Calu3 (cell line): ENCODE results near the gene NFKBIA. TPM values are rescaled to one million over a fixed set of nuclear protein-coding genes. Genes with fewer than 3 reads are reported as not detected.
"Not testable (repeated sequence)": the region's sequence is repeated elsewhere in the genome, so short reads cannot be mapped to it uniquely, and the experiment has no call there.

Experiments
- BruUV-seq: library from RNA; stranded (reverse); fragments of 400-500 nt; replicated peaks from 2 replicates; lab custom pipeline; 2021; lab: Mats Ljungman, UMichigan
- CTCF ChIA-PET: fragments of 300-600 bp; sonication (Branson Sonifier 250); formaldehyde crosslinking; loops from one replicate; lab custom pipeline; 2022; ENCODE audit warnings: antibody characterized with exemption; lab: Charles Lee
- DNase-seq: peaks from one replicate; pipeline ENCODE4 v3.0.0; 2022
- H3K27ac Mint-ChIP-seq: one replicate; pipeline ENCODE4 v1.8.0; 2022; ENCODE audit warnings: mixed read lengths; ENCODE audit not compliant: unreplicated experiment
- H3K27me3 Mint-ChIP-seq: one replicate; pipeline ENCODE4 v1.8.0; 2022; ENCODE audit warnings: mixed read lengths; ENCODE audit not compliant: unreplicated experiment
- H3K36me3 Mint-ChIP-seq: one replicate; pipeline ENCODE4 v1.8.0; 2022; ENCODE audit warnings: mild to moderate bottlenecking, moderate library complexity, mixed read lengths; ENCODE audit not compliant: insufficient read depth, unreplicated experiment
- H3K4me1 Mint-ChIP-seq: one replicate; pipeline ENCODE4 v1.8.0; 2022; ENCODE audit warnings: mild to moderate bottlenecking, low read depth, mixed read lengths; ENCODE audit not compliant: unreplicated experiment
- H3K4me3 Mint-ChIP-seq: one replicate; pipeline ENCODE4 v1.8.0; 2022; ENCODE audit warnings: mild to moderate bottlenecking, low read depth, moderate library complexity, mixed read lengths; ENCODE audit not compliant: unreplicated experiment
- H3K9me3 Mint-ChIP-seq: one replicate; pipeline ENCODE4 v1.8.0; 2022; ENCODE audit warnings: low read depth, mixed read lengths; ENCODE audit not compliant: unreplicated experiment
- intact Hi-C: fragments of 100-400 bp; cut with micrococcal nuclease; formaldehyde crosslinking; loops from one replicate; pipeline ENCODE4 v1.10.0; 2022; ENCODE audit not compliant: unreplicated experiment
- total RNA-seq: library from RNA; stranded (reverse); gene quantifications from 2 replicates; pipeline ENCODE4 v1.2.3, GENCODE V29; 2022
- TF ChIP-seq, protein P1 (sequence below): fragments of 200-600 bp; IDR thresholded peaks from one replicate; pipeline ENCODE4 v1.8.0; 2022; ENCODE audit warnings: antibody characterized with exemption; ENCODE audit not compliant: unreplicated experiment

The NFKBIA gene
- total RNA-seq, 1 experiment from 2014 or later = 111 TPM

DNA sequence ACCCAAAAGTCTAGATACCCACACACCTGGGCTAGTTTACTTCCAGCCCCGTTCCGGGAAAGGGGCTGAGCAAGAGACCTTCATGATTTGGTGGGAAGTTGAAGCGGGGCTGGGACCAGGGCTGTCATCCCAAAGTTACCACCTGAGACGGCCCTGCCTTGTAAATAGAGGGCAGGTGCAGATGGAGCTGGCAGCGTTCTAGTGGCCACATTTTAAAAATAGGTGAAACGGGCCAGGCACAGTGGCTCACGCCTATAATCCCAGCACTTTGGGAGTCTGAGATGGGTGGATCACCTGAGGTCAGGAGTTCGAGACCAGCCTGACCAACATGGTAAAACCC lies 43.4 kb downstream of the NFKBIA start:
- Mint-ChIP-seq H3K27me3 (no peaks in the 10 kb centered on the region), H3K4me1 (peaks cover 30% of the 10 kb centered on the region), H3K27ac (no peak overlapping the region), H3K4me3 (no peak overlapping the region), H3K36me3 (peaks cover 7% of the 10 kb centered on the region), H3K9me3 (no peaks in the 10 kb centered on the region)
- intact Hi-C loops = no loop called here
- TF ChIP-seq, protein P1, sequence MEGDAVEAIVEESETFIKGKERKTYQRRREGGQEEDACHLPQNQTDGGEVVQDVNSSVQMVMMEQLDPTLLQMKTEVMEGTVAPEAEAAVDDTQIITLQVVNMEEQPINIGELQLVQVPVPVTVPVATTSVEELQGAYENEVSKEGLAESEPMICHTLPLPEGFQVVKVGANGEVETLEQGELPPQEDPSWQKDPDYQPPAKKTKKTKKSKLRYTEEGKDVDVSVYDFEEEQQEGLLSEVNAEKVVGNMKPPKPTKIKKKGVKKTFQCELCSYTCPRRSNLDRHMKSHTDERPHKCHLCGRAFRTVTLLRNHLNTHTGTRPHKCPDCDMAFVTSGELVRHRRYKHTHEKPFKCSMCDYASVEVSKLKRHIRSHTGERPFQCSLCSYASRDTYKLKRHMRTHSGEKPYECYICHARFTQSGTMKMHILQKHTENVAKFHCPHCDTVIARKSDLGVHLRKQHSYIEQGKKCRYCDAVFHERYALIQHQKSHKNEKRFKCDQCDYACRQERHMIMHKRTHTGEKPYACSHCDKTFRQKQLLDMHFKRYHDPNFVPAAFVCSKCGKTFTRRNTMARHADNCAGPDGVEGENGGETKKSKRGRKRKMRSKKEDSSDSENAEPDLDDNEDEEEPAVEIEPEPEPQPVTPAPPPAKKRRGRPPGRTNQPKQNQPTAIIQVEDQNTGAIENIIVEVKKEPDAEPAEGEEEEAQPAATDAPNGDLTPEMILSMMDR = no peak
- DNase-seq = no peak
- BruUV-seq = no TSS peak
- CTCF ChIA-PET = interaction anchor here (0.7 kb wide), 1 partner anchor 14 kb away, joined by 4 read pairs; no protein-coding TSS in a partner anchor

DNA sequence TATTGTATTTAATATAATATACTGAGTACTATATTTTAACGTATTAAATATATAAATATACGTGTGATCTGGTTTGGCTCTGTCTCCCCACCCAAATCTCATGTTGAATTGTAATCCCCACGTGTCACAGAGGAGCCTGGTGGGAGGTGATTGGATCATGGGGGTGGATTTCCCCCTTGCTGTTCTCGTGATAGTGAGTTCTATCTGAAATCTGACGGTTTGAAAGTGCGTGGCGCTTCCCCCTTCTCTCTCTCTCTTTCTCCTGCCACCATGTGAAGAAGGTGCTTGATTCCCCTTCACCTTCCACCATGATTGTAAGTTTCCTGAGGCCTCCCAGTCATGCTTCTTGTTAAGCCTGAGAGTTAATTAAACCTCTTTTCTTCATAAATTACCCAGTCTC lies 44.9 kb downstream of the NFKBIA start:
- intact Hi-C loops, H3K4me3 Mint-ChIP-seq, CTCF ChIA-PET, H3K9me3 Mint-ChIP-seq, H3K27me3 Mint-ChIP-seq, H3K27ac Mint-ChIP-seq, BruUV-seq, DNase-seq: not testable (repeated sequence)
- Mint-ChIP-seq H3K36me3 (peaks cover 12% of the 10 kb centered on the region), H3K4me1 (peaks cover 29% of the 10 kb centered on the region)

DNA sequence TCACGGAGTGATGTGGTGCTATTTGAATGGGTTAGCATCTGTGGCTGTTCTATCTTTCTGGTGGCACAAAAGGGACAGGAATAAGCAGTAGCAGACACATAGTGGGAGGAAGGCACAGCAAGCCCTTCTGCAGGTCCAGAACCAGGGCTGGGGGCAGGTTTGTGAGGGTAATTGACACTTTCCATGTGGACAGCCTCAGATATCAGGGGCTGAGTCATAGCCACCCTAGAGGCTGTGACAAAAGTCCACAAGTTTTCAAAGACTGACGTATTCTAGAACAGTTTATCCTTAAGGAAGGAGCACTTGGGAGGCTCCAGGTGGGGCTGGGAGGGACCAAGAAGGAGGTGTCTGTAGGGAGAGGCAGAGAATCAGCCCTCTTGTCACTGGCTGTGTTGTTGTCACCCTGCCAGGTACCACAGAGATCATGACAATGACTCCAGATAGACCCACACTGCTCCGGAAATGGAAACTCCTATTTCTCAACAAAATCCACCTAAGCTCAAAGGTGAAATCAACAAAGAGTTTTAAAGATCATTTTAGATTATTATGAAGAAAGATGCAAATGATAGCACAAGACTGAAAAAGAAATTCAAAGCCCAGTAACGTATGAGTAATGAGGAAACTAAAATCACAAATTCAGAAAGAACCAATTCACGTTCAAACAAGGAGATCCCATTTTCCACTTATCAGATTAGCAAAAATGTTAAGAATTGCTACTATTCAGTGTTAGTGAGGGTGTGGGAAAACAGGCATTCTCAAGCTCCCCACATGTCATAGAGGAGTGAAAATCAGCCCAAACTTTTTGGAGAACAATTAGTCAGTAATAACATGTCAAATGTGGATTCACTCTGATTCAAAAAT lies 48.3 kb downstream of the NFKBIA start:
- TF ChIP-seq, protein P1 = no peak
- CTCF ChIA-PET = interaction anchor here (0.8 to 1.4 kb wide), 3 partner anchors 9 to 47 kb away, joined by 3 to 8 read pairs (median 8); partner anchors contain the start of gene NFKBIA
- H3K4me3 Mint-ChIP-seq = peak overlapping the region; percentile 49
- peak; percentile 81 for DNase-seq
- H3K36me3 Mint-ChIP-seq = peaks cover 16% of the 10 kb centered on the region
- H3K27me3 Mint-ChIP-seq = no peaks in the 10 kb centered on the region
- intact Hi-C loops = loop anchor here (1.0 kb wide), 1 partner anchor 18 kb away; no protein-coding TSS in a partner anchor
- H3K27ac Mint-ChIP-seq = peak overlapping the region; percentile 94
- H3K9me3 Mint-ChIP-seq = no peaks in the 10 kb centered on the region
- BruUV-seq = no TSS peak
- H3K4me1 Mint-ChIP-seq = peaks cover 44% of the 10 kb centered on the region

DNA sequence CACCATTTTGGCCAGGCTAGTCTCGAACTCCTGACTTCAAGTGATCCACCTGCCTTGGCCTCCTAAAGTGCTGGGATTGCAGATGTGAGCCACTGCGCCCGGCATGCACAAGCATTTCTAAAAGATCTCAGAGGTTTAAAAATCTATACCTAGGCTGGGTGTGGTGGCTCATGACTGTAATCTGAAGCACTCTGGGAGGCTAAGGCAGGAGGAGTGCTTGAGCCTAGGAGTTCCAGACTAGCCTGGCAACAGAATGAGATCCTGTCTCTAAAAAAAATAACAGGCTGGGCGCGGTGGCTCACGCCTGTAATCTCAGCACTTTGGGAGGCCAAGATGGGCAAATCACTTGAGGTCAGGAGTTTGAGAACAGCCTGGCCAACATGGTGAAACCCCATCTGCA lies 49.3 kb downstream of the NFKBIA start:
- CTCF ChIA-PET, H3K9me3 Mint-ChIP-seq, H3K27ac Mint-ChIP-seq: not testable (repeated sequence)

DNA sequence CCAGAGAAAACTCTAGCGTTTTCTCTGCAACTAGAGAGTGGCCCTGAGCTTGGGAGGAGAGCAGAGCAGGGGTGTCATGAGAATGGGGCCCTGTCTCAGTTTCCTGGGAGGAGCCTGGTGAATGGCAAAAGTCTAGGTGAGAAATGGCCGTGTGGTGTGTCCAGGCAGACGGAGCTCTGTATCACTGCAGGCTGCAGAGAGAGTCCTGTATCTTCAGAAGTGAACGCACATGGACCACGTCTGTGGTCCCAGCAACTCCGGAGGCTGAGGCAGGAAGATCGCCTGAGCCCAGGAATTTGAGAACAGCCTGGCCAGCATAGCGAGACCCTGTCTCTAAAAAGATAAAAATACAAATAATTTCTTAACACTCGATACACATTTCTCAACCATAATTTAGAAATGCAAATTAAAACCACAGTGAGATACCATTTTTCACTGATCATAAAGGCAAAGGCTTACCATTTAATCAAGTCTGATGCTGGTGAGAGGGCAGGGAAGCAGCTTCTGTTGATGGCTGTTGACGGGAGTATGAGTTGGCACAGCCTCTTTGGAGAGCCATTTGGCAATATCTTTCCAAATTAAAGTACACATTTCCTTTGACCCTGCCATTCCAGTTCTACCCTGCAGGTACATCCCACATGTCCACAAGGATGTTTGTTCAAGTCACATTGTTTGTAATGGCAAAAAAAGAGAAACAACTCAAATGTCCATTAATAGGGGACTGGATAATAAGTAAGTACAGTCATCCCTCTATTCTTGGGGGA lies 51.0 kb downstream of the NFKBIA start:
- TF ChIP-seq, protein P1 = no peak
- H3K27me3 Mint-ChIP-seq = no peaks in the 10 kb centered on the region
- DNase-seq = no peak
- no peaks in the 10 kb centered on the region for H3K9me3 Mint-ChIP-seq
- H3K27ac Mint-ChIP-seq = no peak overlapping the region
- peaks cover 16% of the 10 kb centered on the region for H3K36me3 Mint-ChIP-seq
- intact Hi-C loops = no loop called here
- CTCF ChIA-PET = interaction anchor here (0.9 kb wide), 1 partner anchor 12 kb away, joined by 4 read pairs; no protein-coding TSS in a partner anchor
- peaks cover 44% of the 10 kb centered on the region for H3K4me1 Mint-ChIP-seq
- BruUV-seq = no TSS peak
- no peak overlapping the region for H3K4me3 Mint-ChIP-seq

More for the DNA sequence above, 49.3 kb downstream of the NFKBIA start:
- DNase-seq, BruUV-seq, intact Hi-C loops, H3K4me3 Mint-ChIP-seq, H3K27me3 Mint-ChIP-seq: not testable (repeated sequence)
- Mint-ChIP-seq H3K36me3 (peaks cover 16% of the 10 kb centered on the region), H3K4me1 (peaks cover 44% of the 10 kb centered on the region)
